ENCODE results near the gene ZNF615. TPM values are rescaled to one million over a fixed set of nuclear protein-coding genes. Genes with fewer than 3 reads are reported as not detected.
"Not testable (repeated sequence)": the region's sequence is repeated elsewhere in the genome, so short reads cannot be mapped to it uniquely, and the experiment has no call there.

Gene ZNF615
- polyA plus RNA-seq, 3 donors, result 1.8 to 2.4 (median 2.2) TPM

DNA sequence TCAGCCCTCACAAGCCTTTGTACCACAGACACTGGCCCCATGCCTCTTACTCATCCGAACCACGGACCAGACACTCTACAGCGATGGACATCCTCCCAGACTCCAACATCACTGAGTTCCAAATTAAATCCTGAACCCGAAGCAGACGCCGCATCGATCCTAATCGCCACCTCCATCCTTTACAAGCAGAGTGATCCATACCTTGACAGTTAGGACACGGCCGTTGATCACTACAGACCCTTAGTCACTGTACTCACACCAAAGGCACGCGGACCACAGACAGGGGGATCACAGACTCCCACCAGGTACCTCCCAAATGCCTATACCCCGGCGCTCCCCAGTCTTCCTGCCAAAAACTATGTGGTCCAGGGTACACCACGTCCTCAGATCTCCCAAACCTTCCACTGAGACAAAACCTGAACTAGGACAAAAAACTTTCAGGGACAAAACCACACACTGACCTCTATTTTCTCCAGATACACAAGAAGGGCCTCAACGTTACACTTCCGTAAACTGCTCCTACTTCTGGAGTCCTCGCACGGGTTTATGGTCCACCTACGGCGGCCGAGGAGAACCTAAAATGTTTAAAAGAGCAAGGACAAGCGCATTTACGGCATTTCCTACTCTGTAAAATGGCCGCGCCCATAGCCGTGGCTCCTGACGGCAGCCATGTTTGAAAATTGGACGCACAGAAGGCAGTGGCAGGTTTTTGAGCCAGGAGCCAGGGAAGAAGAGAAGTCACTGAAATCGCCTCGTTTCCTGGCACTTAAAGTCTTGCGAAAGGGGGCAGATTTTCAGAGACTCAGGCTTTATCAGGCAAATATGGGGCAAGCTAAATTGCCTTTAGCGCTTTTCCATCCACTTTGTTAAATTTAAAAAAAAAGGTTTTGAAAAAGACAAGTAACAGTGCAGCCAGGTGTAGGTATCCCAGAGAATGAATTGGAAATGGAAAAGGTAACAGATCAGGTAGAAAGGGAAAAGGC, 21.4 kb downstream of the ZNF615 start, which contains the start of gene ZNF350:
ZNF350 (minus strand) TSS at position 532 of the 983 bp plus-strand sequence. CDS start 12,480 bp downstream, outside the sequence.
- peaks cover 0 to 3% (median 2%) of the 10 kb centered on the region in 3 donors for H3K27me3 Mint-ChIP-seq (ENCODE audit: low read depth in 3 of 3)
- WGBS (ENCODE audit: insufficient coverage), result 1% methylated on average over 32 of the region's 33 CpGs

DNA sequence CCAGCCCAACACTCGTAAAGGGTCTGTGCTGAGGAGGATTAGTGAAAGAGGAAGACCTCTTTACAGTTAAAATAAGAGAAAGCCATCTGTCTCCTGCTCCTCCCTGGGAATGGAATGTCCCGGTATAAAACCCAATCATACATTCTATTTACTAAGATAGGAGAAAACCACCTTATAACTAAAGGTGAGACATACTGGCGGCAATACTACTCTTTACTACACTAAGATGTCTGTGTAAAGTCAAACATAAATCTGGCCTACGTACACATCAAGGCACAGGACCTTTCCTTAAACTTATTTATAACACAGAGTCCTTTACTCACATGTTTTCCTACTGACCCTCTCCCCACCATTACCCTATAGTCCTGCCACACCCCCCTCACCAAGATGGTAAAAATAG, 24.6 kb downstream of the ZNF615 start:
- intact Hi-C loops (cut with micrococcal nuclease), result no loop called here
- H3K27ac Mint-ChIP-seq, result peak overlapping the region in 1 of 7 donors; percentile 57
- H3K36me3 ChIP-seq (replicated peaks in 1 of 2; ENCODE audit: control insufficient read depth in 1 of 2, insufficient read depth in 2 of 2, low read length in 2 of 2), result peaks cover 8 to 64% of the 10 kb centered on the region in 2 donors
- peaks cover 40 to 94% (median 87%) of the 10 kb centered on the region in 7 donors for H3K9me3 Mint-ChIP-seq
- no peak overlapping the region for H2AFZ ChIP-seq (ENCODE audit: insufficient read depth, low read depth, low read length, poor library complexity, severe bottlenecking)
- H3K9ac ChIP-seq (ENCODE audit: insufficient read depth, low read length, poor library complexity, severe bottlenecking), result no peak overlapping the region
- H3K4me1 Mint-ChIP-seq, result peaks cover 15% of the 10 kb centered on the region
- peaks cover 0 to 3% (median 0%) of the 10 kb centered on the region in 3 donors for H3K27me3 Mint-ChIP-seq (ENCODE audit: low read depth in 3 of 3)
- H3K36me3 Mint-ChIP-seq, result peaks cover 55 to 63% of the 10 kb centered on the region in 2 donors
- H3K4me3 Mint-ChIP-seq, result no peak overlapping the region
- H3K27ac ChIP-seq (ENCODE audit: low read depth in 1 of 2, low read length in 2 of 2), result no peak overlapping the region
- no peaks in the 10 kb centered on the region for H3K27me3 ChIP-seq (ENCODE audit: control insufficient read depth in 2 of 2, insufficient read depth in 2 of 2, low read length in 2 of 2)
- H4K20me1 ChIP-seq (ENCODE audit: insufficient read depth, low read length), result no peaks in the 10 kb centered on the region
- TF ChIP-seq, protein P1, sequence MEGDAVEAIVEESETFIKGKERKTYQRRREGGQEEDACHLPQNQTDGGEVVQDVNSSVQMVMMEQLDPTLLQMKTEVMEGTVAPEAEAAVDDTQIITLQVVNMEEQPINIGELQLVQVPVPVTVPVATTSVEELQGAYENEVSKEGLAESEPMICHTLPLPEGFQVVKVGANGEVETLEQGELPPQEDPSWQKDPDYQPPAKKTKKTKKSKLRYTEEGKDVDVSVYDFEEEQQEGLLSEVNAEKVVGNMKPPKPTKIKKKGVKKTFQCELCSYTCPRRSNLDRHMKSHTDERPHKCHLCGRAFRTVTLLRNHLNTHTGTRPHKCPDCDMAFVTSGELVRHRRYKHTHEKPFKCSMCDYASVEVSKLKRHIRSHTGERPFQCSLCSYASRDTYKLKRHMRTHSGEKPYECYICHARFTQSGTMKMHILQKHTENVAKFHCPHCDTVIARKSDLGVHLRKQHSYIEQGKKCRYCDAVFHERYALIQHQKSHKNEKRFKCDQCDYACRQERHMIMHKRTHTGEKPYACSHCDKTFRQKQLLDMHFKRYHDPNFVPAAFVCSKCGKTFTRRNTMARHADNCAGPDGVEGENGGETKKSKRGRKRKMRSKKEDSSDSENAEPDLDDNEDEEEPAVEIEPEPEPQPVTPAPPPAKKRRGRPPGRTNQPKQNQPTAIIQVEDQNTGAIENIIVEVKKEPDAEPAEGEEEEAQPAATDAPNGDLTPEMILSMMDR (IDR thresholded peaks at IDR 0.05), result no peak
- H3K9me3 ChIP-seq (replicated peaks in 1 of 2; ENCODE audit: control insufficient read depth in 1 of 2, insufficient read depth in 1 of 2, low read length in 2 of 2), result peaks cover 68 to 87% of the 10 kb centered on the region in 2 donors
- peaks cover 83% of the 10 kb centered on the region for H3K79me2 ChIP-seq (ENCODE audit: insufficient read depth, low read length)
- H3K4me2 ChIP-seq (replicated peaks; ENCODE audit: extremely low read depth, low read length, poor library complexity, severe bottlenecking), result no peak overlapping the region
- H3K4me1 ChIP-seq (ENCODE audit: control insufficient read depth in 1 of 2, insufficient read depth in 2 of 2, low read length in 2 of 2), result peaks cover 11 to 23% of the 10 kb centered on the region in 2 donors
- no CpG with 5 or more reads among the region's 4 CpGs for WGBS (ENCODE audit: insufficient coverage)
- no peak for DNase-seq
- peak overlapping the region in 1 of 3 experiments; percentile 26 for H3K4me3 ChIP-seq (replicated peaks in 1 of 3; ENCODE audit: low read depth in 2 of 3, low read length in 3 of 3)

More for the DNA sequence above, 21.4 kb downstream of the ZNF615 start, which contains the start of gene ZNF350:
- Mint-ChIP-seq H3K4me3 (peak within 1 kb of the TSS; percentile 95 to 100), H3K36me3 (peaks cover 29 to 35% of the 10 kb centered on the region in 2 donors), H3K4me1 (peaks cover 11% of the 10 kb centered on the region), H3K27ac (peak within 1 kb of the TSS; percentile 74 to 97 (median 94)), H3K9me3 (peaks cover 43 to 95% (median 88%) of the 10 kb centered on the region in 7 donors)
- Histone ChIP-seq H3K4me1 (ENCODE audit: control insufficient read depth in 1 of 2, insufficient read depth in 2 of 2, low read length in 2 of 2) (peaks cover 11 to 13% of the 10 kb centered on the region in 2 donors), H3K79me2 (ENCODE audit: insufficient read depth, low read length) (peaks cover 50% of the 10 kb centered on the region), H4K20me1 (ENCODE audit: insufficient read depth, low read length) (no peaks in the 10 kb centered on the region), H3K4me3 (replicated peaks in 1 of 3; ENCODE audit: low read depth in 2 of 3, low read length in 3 of 3) (peak within 1 kb of the TSS; percentile 85 to 98 (median 89)), H3K27me3 (ENCODE audit: control insufficient read depth in 2 of 2, insufficient read depth in 2 of 2, low read length in 2 of 2) (no peaks in the 10 kb centered on the region), H3K4me2 (replicated peaks; ENCODE audit: extremely low read depth, low read length, poor library complexity, severe bottlenecking) (peak within 1 kb of the TSS; percentile 69), H3K36me3 (replicated peaks in 1 of 2; ENCODE audit: control insufficient read depth in 1 of 2, insufficient read depth in 2 of 2, low read length in 2 of 2) (peaks cover 3 to 32% of the 10 kb centered on the region in 2 donors), H2AFZ (ENCODE audit: insufficient read depth, low read depth, low read length, poor library complexity, severe bottlenecking) (peak within 1 kb of the TSS; percentile 83), H3K9ac (ENCODE audit: insufficient read depth, low read length, poor library complexity, severe bottlenecking) (peak within 1 kb of the TSS; percentile 89), H3K9me3 (replicated peaks in 1 of 2; ENCODE audit: control insufficient read depth in 1 of 2, insufficient read depth in 1 of 2, low read length in 2 of 2) (peaks cover 65 to 87% of the 10 kb centered on the region in 2 donors), H3K27ac (ENCODE audit: low read depth in 1 of 2, low read length in 2 of 2) (peak within 1 kb of the TSS; percentile 62 to 97)
- TF ChIP-seq, protein P1 (IDR thresholded peaks at IDR 0.05), result no peak
- peak; percentile 93 to 96 (median 95) for DNase-seq
- intact Hi-C loops (cut with micrococcal nuclease), result loop anchor here (1.0 to 5.0 kb wide), 7 partner anchors 22 to 99 kb away; partner anchors contain the start of genes ZNF432 (in 2 of the 2), ZNF577 (in 1 of the 2), ZNF613 (in 1 of the 2) and ZNF614 (in 1 of the 2)

DNA sequence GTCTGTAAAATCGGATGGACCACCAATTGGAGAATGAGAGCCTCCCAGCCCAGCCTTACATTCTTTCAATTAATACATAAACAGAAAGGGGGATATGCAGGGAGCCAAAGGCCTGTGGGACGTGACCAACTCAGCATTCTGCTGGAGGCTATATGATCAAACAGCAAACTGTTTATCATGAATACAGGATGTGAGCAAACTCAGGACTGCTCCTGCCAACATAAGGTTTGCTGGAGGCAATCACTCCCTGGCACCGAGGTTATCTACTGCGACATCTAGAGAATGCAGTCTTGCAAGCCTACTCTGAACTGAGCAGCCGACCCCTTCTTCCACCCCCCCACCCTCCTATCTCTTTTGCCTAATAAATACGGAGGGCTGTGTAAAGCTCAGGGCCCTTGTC, 27.1 kb downstream of the ZNF615 start:
- H3K27ac ChIP-seq (ENCODE audit: low read depth in 1 of 2, low read length in 2 of 2); H3K27ac Mint-ChIP-seq; H3K4me3 Mint-ChIP-seq; H4K20me1 ChIP-seq (ENCODE audit: insufficient read depth, low read length); intact Hi-C loops (cut with micrococcal nuclease); H3K9ac ChIP-seq (ENCODE audit: insufficient read depth, low read length, poor library complexity, severe bottlenecking); H3K27me3 Mint-ChIP-seq (ENCODE audit: low read depth in 3 of 3); H3K4me1 Mint-ChIP-seq; H2AFZ ChIP-seq (ENCODE audit: insufficient read depth, low read depth, low read length, poor library complexity, severe bottlenecking); H3K27me3 ChIP-seq (ENCODE audit: control insufficient read depth in 2 of 2, insufficient read depth in 2 of 2, low read length in 2 of 2); DNase-seq; H3K4me2 ChIP-seq (replicated peaks; ENCODE audit: extremely low read depth, low read length, poor library complexity, severe bottlenecking): not testable (repeated sequence)
- Histone ChIP-seq H3K4me3 (replicated peaks in 1 of 3; ENCODE audit: low read depth in 2 of 3, low read length in 3 of 3) (peak overlapping the region in 1 of 3 experiments; percentile 33), H3K36me3 (replicated peaks in 1 of 2; ENCODE audit: control insufficient read depth in 1 of 2, insufficient read depth in 2 of 2, low read length in 2 of 2) (peaks cover 8 to 88% of the 10 kb centered on the region in 2 donors), H3K79me2 (ENCODE audit: insufficient read depth, low read length) (peaks cover 98% of the 10 kb centered on the region), H3K4me1 (ENCODE audit: control insufficient read depth in 1 of 2, insufficient read depth in 2 of 2, low read length in 2 of 2) (peaks cover 7 to 18% of the 10 kb centered on the region in 2 donors), H3K9me3 (replicated peaks in 1 of 2; ENCODE audit: control insufficient read depth in 1 of 2, insufficient read depth in 1 of 2, low read length in 2 of 2) (peaks cover 70 to 96% of the 10 kb centered on the region in 2 donors)
- 100% methylated on average over 5 of the region's 6 CpGs for WGBS (ENCODE audit: insufficient coverage)
- Mint-ChIP-seq H3K9me3 (peaks cover 44 to 95% (median 89%) of the 10 kb centered on the region in 7 donors), H3K36me3 (peaks cover 57 to 74% of the 10 kb centered on the region in 2 donors)

Measured in CD14-positive monocyte (primary cell).